Non-pigmented ciliary epithelial cell (primary cell): ENCODE data around the gene ZNF614.
A peak's percentile ranks its signal among the peaks of the same experiment; 100 is the strongest.
"Not testable (repeated sequence)": the region's sequence is repeated elsewhere in the genome, so short reads cannot be mapped to it uniquely, and the experiment has no call there.

Experiments
- DNase-seq: peaks from one replicate; pipeline ENCODE4 v3.0.0-alpha.2; 2010; ENCODE audit warnings: low read depth

Gene ZNF614

GRCh38 chr19:51986309-51987291, 41.6 kb downstream of the ZNF614 start, which contains the start of gene ZNF350:
Gene ZNF350 (minus strand): TSS chr19:51986840. CDS start chr19:51974360, 12,480 bp downstream.
- peak; percentile 84 for DNase-seq

GRCh38 chr19:51983361-51983760, 44.8 kb downstream of the ZNF614 start:
- DNase-seq, result no peak

- not testable (repeated sequence) for DNase-seq
Measured at GRCh38 chr19:51980926-51981325, 47.3 kb downstream of the ZNF614 start.

GRCh38 chr19:51980116-51980736, 48.0 kb downstream of the ZNF614 start:
- DNase-seq, result no peak

- no peak for DNase-seq
Measured at GRCh38 chr19:51978882-51979281, 49.3 kb downstream of the ZNF614 start.

GRCh38 chr19:51977346-51977745, 50.8 kb downstream of the ZNF614 start:
- DNase-seq, result no peak

- no peak for DNase-seq
Measured at GRCh38 chr19:51976852-51977251, 51.3 kb downstream of the ZNF614 start.

GRCh38 chr19:51975787-51976186, 52.4 kb downstream of the ZNF614 start:
- not testable (repeated sequence) for DNase-seq

GRCh38 chr19:51971624-51972023, 56.6 kb downstream of the ZNF614 start:
- no peak for DNase-seq

GRCh38 chr19:51970718-51971117, 57.5 kb downstream of the ZNF614 start:
- DNase-seq, result no peak

GRCh38 chr19:51965583-51965982, 62.6 kb downstream of the ZNF614 start:
- no peak for DNase-seq
